ENCODE results near the gene LHX1. TPM values are rescaled to one million over a fixed set of nuclear protein-coding genes. Genes with fewer than 3 reads are reported as not detected.

LHX1 gene
- total and polyA plus RNA-seq, 5 donors, result not detected

DNA sequence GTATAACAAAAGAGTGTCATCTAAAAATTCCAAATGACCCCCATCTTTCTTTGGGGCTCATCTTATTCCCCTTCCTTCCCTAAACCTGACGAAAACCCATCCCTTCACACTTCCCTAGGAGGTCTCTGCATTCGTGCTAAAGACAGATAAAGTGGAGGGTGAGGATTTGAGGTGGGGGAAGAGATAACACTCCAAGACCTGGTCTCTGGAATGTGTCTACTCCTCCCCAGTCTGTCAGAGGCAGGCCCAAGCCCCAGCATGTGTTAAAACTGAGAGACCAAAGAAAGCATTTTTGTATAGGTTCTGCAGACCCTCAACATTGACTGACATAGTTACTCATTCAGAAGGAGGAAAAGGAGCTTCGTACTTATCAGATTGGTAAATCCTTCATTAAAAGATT lies 11.0 kb upstream of the LHX1 start:
- no peaks in the 10 kb centered on the region for H3K27me3 ChIP-seq (ENCODE audit: control insufficient read depth, insufficient read depth)
- DNase-seq (no peak), ATAC-seq (no peak)
- no peaks in the 10 kb centered on the region for H3K9me3 ChIP-seq (ENCODE audit: control insufficient read depth, low read length)
- no peaks in the 10 kb centered on the region for H3K4me1 ChIP-seq (ENCODE audit: control insufficient read depth, insufficient read depth, low read length)
- no peak overlapping the region for H3K27ac ChIP-seq (ENCODE audit: low read length)
- H3K4me3 ChIP-seq (ENCODE audit: low read length), result no peak overlapping the region
- intact Hi-C loops (cut with DNase I), result no loop called here
- 65% methylated on average over 3 of the region's 3 CpGs for WGBS

DNA sequence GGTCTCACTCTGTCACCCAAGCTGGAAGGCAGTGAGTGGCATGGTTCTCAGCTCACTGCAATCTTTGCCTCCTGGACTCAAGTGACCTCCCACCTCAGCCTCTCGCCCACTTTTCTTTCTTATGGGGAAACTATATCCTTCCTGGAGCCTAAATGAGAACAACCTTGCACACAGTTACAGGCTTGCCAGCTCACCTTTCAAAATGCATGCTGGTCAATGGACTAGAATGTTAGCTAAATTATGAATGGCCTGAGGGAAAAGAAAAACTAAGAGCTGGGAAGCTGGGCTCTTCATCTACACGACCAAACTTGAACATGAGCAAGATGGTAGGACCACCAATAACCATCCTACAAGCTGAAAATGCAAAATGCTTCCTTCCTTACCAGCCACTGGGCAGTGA lies 10.6 kb upstream of the LHX1 start:
- 70% methylated on average over 2 of the region's 2 CpGs for WGBS
- no peak overlapping the region for H3K4me3 ChIP-seq (ENCODE audit: low read length)
- no peak overlapping the region for H3K27ac ChIP-seq (ENCODE audit: low read length)
- H3K4me1 ChIP-seq (ENCODE audit: control insufficient read depth, insufficient read depth, low read length), result no peaks in the 10 kb centered on the region
- ATAC-seq (no peak), DNase-seq (no peak)
- no peaks in the 10 kb centered on the region for H3K9me3 ChIP-seq (ENCODE audit: control insufficient read depth, low read length)
- H3K27me3 ChIP-seq (ENCODE audit: control insufficient read depth, insufficient read depth), result no peaks in the 10 kb centered on the region
- intact Hi-C loops (cut with DNase I), result no loop called here

DNA sequence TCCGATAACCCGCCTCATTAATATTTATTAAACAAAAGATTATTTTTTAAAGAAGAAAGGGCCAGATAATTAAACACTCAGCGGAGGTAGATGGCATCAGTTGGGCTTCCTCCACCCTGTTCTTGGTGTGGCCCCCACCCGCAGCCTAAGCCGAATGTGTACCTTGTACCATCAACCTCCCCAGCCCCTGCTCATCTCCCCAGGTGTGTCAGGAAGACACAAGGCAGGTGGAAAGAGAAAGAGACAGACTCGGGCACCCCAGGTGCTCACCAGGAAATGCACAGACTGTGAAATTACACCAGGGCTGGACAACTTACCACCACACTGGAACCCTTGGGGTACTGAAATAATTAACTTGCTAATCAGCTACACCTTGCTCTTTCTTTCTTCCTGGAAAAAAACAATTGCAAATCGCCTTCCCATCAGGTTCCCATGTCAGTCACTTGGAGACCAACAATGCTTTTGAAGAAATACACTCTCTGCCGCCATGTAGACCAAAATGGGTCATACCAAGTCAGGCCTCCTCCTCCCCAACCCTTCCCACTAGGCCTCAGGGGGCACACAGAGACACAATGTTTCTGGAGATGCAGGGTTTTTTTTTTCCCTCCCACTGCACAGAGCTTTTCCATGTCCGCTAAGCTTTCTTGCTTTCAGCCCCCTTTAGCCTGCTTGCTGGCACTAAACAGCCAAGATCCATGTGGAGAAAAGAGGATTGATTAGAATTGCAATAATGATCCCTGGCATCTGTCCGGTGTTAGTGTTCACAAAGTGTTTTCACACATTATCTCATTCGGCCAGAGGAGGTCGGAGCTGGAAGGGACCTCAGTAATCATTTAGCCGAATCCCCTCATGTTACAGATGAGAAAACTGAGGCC lies 8.6 kb upstream of the LHX1 start:
- Histone ChIP-seq H3K27me3 (ENCODE audit: control insufficient read depth, insufficient read depth) (no peaks in the 10 kb centered on the region), H3K27ac (ENCODE audit: low read length) (no peak overlapping the region), H3K4me3 (ENCODE audit: low read length) (no peak overlapping the region), H3K4me1 (ENCODE audit: control insufficient read depth, insufficient read depth, low read length) (peaks cover 5% of the 10 kb centered on the region), H3K9me3 (ENCODE audit: control insufficient read depth, low read length) (no peaks in the 10 kb centered on the region)
- no peak for DNase-seq
- intact Hi-C loops (cut with DNase I), result no loop called here
- ATAC-seq, result no peak
- 44% methylated on average over 13 of the region's 13 CpGs for WGBS

DNA sequence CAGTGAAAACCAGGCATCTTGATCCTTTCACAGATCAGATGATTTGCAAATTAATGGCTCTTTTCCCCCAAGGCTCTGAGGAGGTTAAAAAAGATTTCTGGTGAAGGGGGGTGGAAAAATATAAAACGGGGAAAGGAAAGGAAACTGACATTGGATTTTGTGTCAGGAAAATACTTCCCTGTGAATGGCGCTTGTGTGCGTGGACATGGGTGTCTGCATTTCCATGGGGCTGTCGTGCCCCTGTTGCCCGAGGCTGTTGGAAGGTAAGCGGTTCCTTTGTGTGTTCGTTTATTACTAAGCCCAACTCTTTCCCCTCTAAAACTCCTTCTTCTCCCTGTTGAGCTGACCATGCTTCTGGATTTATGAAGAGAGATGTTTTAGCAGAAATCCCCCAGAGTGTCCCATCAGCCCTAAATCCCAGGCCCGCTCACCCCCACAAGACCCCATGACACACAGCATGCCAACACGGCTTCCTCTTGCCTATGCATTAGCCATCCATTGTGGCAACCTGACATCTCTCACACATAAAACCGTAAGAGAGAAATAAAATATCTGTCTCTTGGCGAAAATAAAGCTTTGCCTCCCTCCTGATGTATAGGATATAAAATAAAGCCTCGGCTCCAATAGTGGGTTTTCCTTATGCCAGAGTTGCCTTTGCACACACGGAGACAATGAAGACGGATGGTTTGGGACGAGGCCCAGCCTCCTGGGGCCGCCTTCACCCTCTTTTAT lies 7.3 kb upstream of the LHX1 start:
- Histone ChIP-seq H3K9me3 (ENCODE audit: control insufficient read depth, low read length) (no peaks in the 10 kb centered on the region), H3K4me3 (ENCODE audit: low read length) (no peak overlapping the region), H3K27ac (ENCODE audit: low read length) (no peak overlapping the region), H3K27me3 (ENCODE audit: control insufficient read depth, insufficient read depth) (no peaks in the 10 kb centered on the region), H3K4me1 (ENCODE audit: control insufficient read depth, insufficient read depth, low read length) (peaks cover 10% of the 10 kb centered on the region)
- 44% methylated on average over 16 of the region's 16 CpGs for WGBS
- ATAC-seq, result no peak
- no peak for DNase-seq
- intact Hi-C loops (cut with DNase I), result no loop called here

DNA sequence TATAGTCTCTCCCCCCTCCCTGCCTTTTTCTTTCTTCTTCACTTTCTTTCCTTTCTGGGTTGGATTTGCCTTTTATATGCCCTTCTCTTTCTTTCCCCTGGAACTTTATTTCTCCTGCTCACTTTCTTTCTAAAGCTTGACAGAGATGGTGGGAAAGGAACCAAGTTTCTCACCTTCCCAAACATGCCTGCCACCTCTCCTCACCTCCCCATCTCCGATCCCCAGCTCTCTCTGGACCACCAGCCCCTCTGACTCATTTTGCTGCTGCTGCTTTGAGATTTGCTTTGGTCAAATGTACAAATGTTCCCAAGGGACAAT lies 6.7 kb upstream of the LHX1 start:
- intact Hi-C loops (cut with DNase I), result no loop called here
- no peak for ATAC-seq
- Histone ChIP-seq H3K4me1 (ENCODE audit: control insufficient read depth, insufficient read depth, low read length) (peaks cover 10% of the 10 kb centered on the region), H3K9me3 (ENCODE audit: control insufficient read depth, low read length) (no peaks in the 10 kb centered on the region), H3K27me3 (ENCODE audit: control insufficient read depth, insufficient read depth) (no peaks in the 10 kb centered on the region), H3K4me3 (ENCODE audit: low read length) (no peak overlapping the region), H3K27ac (ENCODE audit: low read length) (no peak overlapping the region)
- no peak for DNase-seq
- WGBS, result 48% methylated on average over 1 of the region's 1 CpG

DNA sequence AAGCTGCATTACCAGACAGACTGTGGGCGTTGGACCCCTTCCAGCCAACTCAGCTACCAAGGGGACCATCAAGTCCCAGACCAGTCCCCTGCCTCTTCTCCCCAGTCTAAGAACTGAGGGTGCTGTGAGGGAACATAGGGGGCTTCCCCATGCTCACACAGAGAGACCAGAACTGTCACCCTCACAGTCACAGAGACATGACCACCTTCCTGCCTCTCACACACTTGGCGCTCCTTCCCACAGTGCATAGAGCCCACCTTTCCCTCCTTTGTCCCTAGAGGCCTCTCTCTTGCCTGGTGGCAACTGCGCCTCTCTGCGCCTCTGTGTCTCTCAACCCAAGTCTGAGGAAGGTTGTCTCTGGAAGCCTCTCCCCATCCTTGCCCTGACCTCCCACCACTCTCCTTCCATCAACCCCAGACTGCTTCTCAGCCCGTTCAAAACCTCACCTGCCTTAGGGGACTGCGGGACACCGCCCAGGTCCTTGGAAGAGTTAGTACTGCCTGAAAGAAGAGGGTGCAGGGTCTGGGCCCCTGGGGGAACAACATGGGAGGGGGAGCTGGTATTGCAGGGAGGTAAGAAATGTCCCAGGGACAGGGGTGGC lies 6.1 kb upstream of the LHX1 start:
- ATAC-seq (no peak), DNase-seq (no peak)
- Histone ChIP-seq H3K4me3 (ENCODE audit: low read length) (no peak overlapping the region), H3K27me3 (ENCODE audit: control insufficient read depth, insufficient read depth) (no peaks in the 10 kb centered on the region), H3K4me1 (ENCODE audit: control insufficient read depth, insufficient read depth, low read length) (peaks cover 11% of the 10 kb centered on the region), H3K9me3 (ENCODE audit: control insufficient read depth, low read length) (no peaks in the 10 kb centered on the region), H3K27ac (ENCODE audit: low read length) (no peak overlapping the region)
- intact Hi-C loops (cut with DNase I), result no loop called here
- 41% methylated on average over 7 of the region's 7 CpGs for WGBS

DNA sequence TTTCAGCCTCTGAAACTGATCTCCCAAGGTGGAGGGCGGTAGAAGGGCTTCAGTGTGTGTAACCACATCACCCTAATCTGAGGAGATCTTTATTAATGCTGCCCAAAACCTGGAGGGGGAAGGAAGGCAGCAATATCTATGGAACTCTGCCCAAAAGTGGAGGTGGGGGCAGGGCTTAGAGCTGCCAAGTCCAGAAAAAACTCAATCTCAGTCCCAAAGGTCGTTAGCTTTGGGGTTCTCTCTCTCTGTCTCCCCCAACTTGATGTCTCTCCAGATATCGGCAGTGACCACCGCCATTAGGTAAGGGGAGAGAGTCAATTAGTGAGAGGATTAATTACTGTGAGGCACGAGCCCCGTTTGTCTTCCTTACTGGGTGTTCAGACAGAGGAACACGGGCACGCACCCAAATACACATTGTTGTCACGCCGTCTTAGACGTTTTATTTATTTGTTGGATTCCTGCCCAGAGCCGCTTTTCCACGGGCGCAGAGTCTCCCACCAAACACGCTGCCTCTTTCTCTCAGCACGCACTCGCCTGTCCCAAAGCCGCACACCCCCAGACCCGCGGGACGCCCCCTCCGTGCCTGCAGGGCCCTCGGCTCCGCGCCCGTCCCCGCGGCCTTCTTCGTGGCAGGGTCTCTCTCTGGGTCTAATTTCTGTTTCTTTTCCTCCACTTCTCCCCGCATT lies 5.4 kb upstream of the LHX1 start:
- ATAC-seq (no peak), DNase-seq (peak in 1 of 3 donors; percentile 49)
- WGBS, result 9% methylated on average over 30 of the region's 30 CpGs
- Histone ChIP-seq H3K9me3 (ENCODE audit: control insufficient read depth, low read length) (no peaks in the 10 kb centered on the region), H3K27me3 (ENCODE audit: control insufficient read depth, insufficient read depth) (no peaks in the 10 kb centered on the region), H3K27ac (ENCODE audit: low read length) (no peak overlapping the region), H3K4me3 (ENCODE audit: low read length) (peak overlapping the region; percentile 26), H3K4me1 (ENCODE audit: control insufficient read depth, insufficient read depth, low read length) (peaks cover 15% of the 10 kb centered on the region)
- intact Hi-C loops (cut with DNase I), result no loop called here

DNA sequence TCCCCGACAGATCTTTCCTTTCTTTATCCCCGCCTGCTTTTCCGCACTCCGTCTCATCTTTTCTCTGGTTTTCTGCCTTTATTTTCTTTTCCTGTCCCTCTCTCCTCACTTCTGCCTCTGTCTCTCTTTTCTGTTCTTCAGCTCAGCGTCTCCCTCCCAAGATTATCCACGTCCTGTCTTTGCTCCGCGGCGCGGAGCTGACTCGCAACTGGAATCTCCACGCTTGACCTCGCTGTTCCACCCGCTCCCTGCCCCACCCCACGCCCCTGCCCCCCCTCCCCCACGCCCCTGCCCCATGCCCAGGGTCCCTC lies 4.9 kb upstream of the LHX1 start:
- 5% methylated on average over 16 of the region's 16 CpGs for WGBS
- Histone ChIP-seq H3K27me3 (ENCODE audit: control insufficient read depth, insufficient read depth) (no peaks in the 10 kb centered on the region), H3K9me3 (ENCODE audit: control insufficient read depth, low read length) (no peaks in the 10 kb centered on the region), H3K4me1 (ENCODE audit: control insufficient read depth, insufficient read depth, low read length) (peaks cover 18% of the 10 kb centered on the region), H3K4me3 (ENCODE audit: low read length) (peak overlapping the region; percentile 26), H3K27ac (ENCODE audit: low read length) (no peak overlapping the region)
- intact Hi-C loops (cut with DNase I), result no loop called here
- no peak for DNase-seq
- no peak for ATAC-seq

DNA sequence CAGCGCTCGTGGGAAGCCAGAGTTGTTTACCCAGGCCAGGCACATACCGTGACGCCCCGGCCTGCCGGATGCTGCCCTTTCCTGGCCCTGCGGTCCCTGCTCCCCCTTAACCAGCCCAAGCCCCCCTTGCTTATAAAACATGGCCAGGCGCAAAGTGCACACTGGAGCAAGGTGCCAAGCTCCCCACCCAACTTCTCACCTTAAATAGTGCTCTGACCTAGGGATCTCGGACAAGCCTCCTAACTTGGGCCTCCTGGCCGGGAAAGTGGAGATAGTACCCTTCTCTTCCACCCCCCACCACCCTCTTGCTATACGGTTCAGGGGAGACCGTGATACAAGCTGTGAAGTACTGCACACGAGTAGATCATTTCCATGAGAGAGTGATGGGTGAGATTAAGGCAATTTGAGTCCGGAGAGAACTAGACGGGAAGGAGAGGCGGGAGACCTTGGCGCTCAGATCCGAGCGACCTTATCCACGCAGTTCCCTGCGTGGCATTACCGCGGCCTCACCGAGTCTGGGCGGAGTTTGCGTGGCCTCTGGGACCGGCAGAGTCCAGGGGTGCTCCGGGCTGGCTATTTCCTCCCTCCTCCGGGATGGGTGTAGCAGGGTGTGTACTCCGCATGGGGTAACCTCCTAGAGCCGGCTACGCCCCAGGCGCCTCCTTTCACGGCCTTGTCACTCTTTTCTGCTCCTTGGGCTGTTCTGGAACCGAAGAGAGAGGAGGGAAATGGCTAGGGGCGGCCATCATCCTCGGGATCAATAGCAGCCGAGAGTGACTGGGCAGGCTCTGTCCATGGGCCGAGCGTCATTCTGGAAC lies 4.4 kb upstream of the LHX1 start:
- 7% methylated on average over 40 of the region's 40 CpGs for WGBS
- Histone ChIP-seq H3K4me3 (ENCODE audit: low read length) (no peak overlapping the region), H3K4me1 (ENCODE audit: control insufficient read depth, insufficient read depth, low read length) (peaks cover 18% of the 10 kb centered on the region), H3K27ac (ENCODE audit: low read length) (no peak overlapping the region), H3K27me3 (ENCODE audit: control insufficient read depth, insufficient read depth) (no peaks in the 10 kb centered on the region), H3K9me3 (ENCODE audit: control insufficient read depth, low read length) (no peaks in the 10 kb centered on the region)
- DNase-seq (no peak), ATAC-seq (peak in 1 of 2 donors; percentile 17)
- intact Hi-C loops (cut with DNase I), result no loop called here

DNA sequence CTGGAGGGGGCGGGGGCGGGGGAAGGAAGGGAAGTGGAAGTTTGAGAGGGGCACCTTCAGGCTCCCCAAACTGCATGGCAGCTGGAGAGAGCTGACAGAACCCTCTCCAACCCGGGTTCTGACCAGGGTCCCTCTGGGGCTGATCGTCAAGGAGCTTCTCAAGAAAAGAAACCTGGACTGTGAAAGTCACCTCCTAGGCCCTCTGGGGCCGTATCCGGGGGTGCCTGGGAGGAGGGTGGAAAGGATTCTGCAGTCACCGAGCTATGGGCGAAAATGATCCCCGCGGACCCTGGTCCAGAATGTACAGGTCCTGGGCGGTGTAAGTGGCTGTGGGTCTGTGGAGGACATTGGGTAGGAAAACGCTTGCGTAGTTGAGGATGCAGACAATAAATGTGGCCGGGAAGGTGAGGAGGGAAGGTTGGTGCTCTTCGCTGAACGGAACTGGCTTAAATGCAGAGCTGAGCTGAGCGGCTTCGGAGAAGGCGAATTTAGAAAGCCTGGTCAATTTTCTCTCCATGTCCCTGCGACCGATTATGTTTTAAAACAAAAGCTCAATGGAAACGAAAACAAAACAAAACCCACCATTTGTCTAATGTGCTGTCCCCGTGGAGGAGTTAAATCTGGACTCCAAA lies 3.6 kb upstream of the LHX1 start:
- H3K4me1 ChIP-seq (ENCODE audit: control insufficient read depth, insufficient read depth, low read length), result peaks cover 23% of the 10 kb centered on the region
- DNase-seq (no peak), ATAC-seq (no peak)
- WGBS, result 6% methylated on average over 23 of the region's 23 CpGs
- intact Hi-C loops (cut with DNase I), result no loop called here
- no peaks in the 10 kb centered on the region for H3K9me3 ChIP-seq (ENCODE audit: control insufficient read depth, low read length)
- H3K27me3 ChIP-seq (ENCODE audit: control insufficient read depth, insufficient read depth), result no peaks in the 10 kb centered on the region
- no peak overlapping the region for H3K4me3 ChIP-seq (ENCODE audit: low read length)
- H3K27ac ChIP-seq (ENCODE audit: low read length), result no peak overlapping the region
